Sigmoid colon (tissue), 4 donors: ENCODE measurements around the gene TXNDC11.

Experiments used
- POLR2AphosphoS5 ChIP-seq, 4 donors: sonication (generic); formaldehyde crosslinking; IDR thresholded peaks; one replicate each; pipeline ENCODE4 v1.6.1; 2017; ENCODE audit warnings: antibody characterized with exemption in 4 of 4
- TF ChIP-seq, protein P1 (sequence below), 4 experiments: fragments of 450-650 bp in 3 of 4; fragments of 200-600 bp in 1 of 4; IDR thresholded peaks; one replicate each; pipeline ENCODE4 v1.5.1; 2016 to 2019; ENCODE audit warnings: antibody characterized with exemption in 4 of 4, mild to moderate bottlenecking in 3 of 4, moderate library complexity in 2 of 4

DNA sequence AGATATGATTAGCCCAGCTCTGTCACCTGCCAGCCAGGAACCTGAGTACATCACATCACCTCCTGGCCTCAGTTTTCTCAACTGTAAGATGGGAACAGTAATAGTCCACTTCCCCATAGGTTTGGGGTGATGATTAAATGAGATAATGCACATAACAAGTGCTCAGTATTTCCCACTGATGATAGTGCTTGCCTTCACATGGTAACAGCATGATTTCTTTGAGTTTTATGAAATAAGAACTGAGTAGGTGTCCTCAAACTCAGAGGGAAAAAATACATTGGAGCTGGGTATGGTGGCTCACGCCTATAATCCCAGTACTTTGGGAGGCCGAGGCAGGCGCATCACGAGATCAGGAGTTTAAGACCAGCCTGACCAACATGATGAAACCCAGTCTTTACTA is 104.5 kb downstream of the TXNDC11 start:
- TF ChIP-seq, protein P1, sequence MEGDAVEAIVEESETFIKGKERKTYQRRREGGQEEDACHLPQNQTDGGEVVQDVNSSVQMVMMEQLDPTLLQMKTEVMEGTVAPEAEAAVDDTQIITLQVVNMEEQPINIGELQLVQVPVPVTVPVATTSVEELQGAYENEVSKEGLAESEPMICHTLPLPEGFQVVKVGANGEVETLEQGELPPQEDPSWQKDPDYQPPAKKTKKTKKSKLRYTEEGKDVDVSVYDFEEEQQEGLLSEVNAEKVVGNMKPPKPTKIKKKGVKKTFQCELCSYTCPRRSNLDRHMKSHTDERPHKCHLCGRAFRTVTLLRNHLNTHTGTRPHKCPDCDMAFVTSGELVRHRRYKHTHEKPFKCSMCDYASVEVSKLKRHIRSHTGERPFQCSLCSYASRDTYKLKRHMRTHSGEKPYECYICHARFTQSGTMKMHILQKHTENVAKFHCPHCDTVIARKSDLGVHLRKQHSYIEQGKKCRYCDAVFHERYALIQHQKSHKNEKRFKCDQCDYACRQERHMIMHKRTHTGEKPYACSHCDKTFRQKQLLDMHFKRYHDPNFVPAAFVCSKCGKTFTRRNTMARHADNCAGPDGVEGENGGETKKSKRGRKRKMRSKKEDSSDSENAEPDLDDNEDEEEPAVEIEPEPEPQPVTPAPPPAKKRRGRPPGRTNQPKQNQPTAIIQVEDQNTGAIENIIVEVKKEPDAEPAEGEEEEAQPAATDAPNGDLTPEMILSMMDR (IDR thresholded peaks at IDR 0.05): no peak
- no peak for TF ChIP-seq POLR2AphosphoS5 (IDR thresholded peaks at IDR 0.05)
